Esophagus squamous epithelium (tissue), 4 donors: ENCODE results near the gene CCDC88C.

Source experiments
- CTCF ChIP-seq, 6 experiments: fragments of 450-650 bp in 4 of 6; fragments of 200-600 bp in 2 of 6; sonication (generic) in 2 of 6; IDR thresholded peaks; one replicate each; pipeline ENCODE4 v1.5.1; 2016 to 2019; ENCODE audit warnings: antibody characterized with exemption in 6 of 6, mild to moderate bottlenecking in 4 of 6, moderate library complexity in 4 of 6
- POLR2A ChIP-seq, 4 donors: fragments of 450-650 bp; IDR thresholded peaks; one replicate each; pipeline ENCODE4 v1.6.1; 2017; ENCODE audit warnings: antibody characterized with exemption in 4 of 4, mild to moderate bottlenecking in 4 of 4, moderate library complexity in 3 of 4

GRCh38 chr14:91320266-91320665 is 97.4 kb downstream of the CCDC88C start:
- no peak for TF ChIP-seq CTCF (IDR thresholded peaks at IDR 0.05)
- TF ChIP-seq POLR2A (IDR thresholded peaks at IDR 0.05), result no peak
